ENCODE data around the gene APOOL.

APOOL gene

DNA sequence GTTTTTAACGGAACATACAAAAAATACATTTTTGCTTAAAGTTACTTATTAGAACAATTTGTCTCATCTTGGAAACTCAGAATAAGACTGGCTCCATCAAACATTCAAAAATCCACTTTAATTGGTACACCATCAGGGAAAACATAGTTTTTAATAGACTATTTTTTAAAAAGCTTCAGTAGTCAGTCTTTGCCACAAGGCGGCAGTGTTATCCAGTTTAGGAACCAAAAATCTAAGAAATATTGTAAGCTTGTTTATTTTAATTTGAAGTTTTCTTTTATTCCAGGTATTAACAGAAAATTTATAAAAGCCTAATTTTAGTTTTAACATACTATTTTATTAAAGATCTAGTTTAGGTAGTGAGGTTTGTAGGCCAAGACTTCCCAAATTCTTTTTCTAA, 107.7 kb downstream of the APOOL start:
- Mint-ChIP-seq H3K27ac (no peak overlapping the region), H3K4me3 (no peak overlapping the region), H3K36me3 (ENCODE audit: low read depth) (no peaks in the 10 kb centered on the region), H3K4me1 (ENCODE audit: low read depth) (peaks cover 5% of the 10 kb centered on the region), H3K9me3 (no peaks in the 10 kb centered on the region), H3K27me3 (no peaks in the 10 kb centered on the region)
- intact Hi-C loops (cut with micrococcal nuclease) = loop anchor here (10.0 kb wide), 1 partner anchor 433 kb away; no protein-coding TSS in a partner anchor

GRCh38 chrX:85112293-85112692, 108.6 kb downstream of the APOOL start:
- H3K27me3 Mint-ChIP-seq = no peaks in the 10 kb centered on the region
- no peak overlapping the region for H3K4me3 Mint-ChIP-seq
- no peak overlapping the region for H3K27ac Mint-ChIP-seq
- peaks cover 5% of the 10 kb centered on the region for H3K4me1 Mint-ChIP-seq (ENCODE audit: low read depth)
- H3K36me3 Mint-ChIP-seq (ENCODE audit: low read depth) = no peaks in the 10 kb centered on the region
- intact Hi-C loops (cut with micrococcal nuclease) = loop anchor here (10.0 kb wide), 1 partner anchor 433 kb away; no protein-coding TSS in a partner anchor
- no peaks in the 10 kb centered on the region for H3K9me3 Mint-ChIP-seq

DNA sequence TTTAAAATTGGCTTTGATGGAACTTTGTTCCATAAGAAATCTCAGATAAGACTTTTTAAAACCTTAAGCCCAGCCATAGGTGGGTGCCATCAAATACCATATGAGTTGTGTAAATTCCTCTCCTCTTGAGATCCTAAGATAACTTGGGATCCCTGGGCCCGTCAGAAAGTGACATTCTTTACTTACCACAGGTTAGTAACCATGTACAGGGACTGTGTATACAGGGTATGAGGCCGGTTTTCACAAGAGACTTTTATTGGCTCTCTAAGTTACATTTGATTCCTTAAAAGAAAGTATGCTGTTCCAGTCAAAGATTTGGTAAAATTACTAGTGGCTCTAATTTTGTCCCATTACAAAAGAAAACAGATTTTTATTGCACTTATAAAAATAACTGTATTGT, 110.1 kb downstream of the APOOL start:
- Mint-ChIP-seq H3K4me1 (ENCODE audit: low read depth) (peaks cover 5% of the 10 kb centered on the region), H3K4me3 (no peak overlapping the region), H3K36me3 (ENCODE audit: low read depth) (no peaks in the 10 kb centered on the region), H3K27ac (no peak overlapping the region), H3K9me3 (no peaks in the 10 kb centered on the region), H3K27me3 (no peaks in the 10 kb centered on the region)
- intact Hi-C loops (cut with micrococcal nuclease) = loop anchor here (10.0 kb wide), 1 partner anchor 431 kb away; no protein-coding TSS in a partner anchor

DNA sequence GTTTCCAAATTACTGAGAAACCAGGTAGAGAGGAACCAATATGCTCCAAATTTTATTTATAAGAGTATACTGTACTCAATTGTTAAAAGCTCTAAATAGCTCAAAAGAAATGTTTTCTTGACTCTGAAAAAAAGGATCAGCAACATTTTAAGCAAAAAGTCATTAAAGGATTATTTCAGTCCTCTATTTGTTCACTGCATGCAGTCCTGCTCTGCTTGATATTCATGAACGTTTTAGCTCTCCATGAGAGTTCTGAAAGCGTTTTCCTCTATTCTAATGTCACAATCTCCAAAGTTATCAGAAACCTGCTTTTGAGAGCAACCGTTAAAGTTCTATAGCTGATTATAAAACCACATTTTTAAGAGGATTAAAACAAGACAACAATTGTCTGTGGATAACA, 110.5 kb downstream of the APOOL start:
- Mint-ChIP-seq H3K4me1 (ENCODE audit: low read depth) (peaks cover 5% of the 10 kb centered on the region), H3K36me3 (ENCODE audit: low read depth) (no peaks in the 10 kb centered on the region), H3K27me3 (no peaks in the 10 kb centered on the region), H3K4me3 (no peak overlapping the region), H3K27ac (no peak overlapping the region), H3K9me3 (no peaks in the 10 kb centered on the region)
- intact Hi-C loops (cut with micrococcal nuclease) = loop anchor here (10.0 kb wide), 1 partner anchor 431 kb away; no protein-coding TSS in a partner anchor

GRCh38 chrX:85114776-85115175, 111.1 kb downstream of the APOOL start:
- no peaks in the 10 kb centered on the region for H3K27me3 Mint-ChIP-seq
- peaks cover 5% of the 10 kb centered on the region for H3K4me1 Mint-ChIP-seq (ENCODE audit: low read depth)
- no peaks in the 10 kb centered on the region for H3K36me3 Mint-ChIP-seq (ENCODE audit: low read depth)
- H3K9me3 Mint-ChIP-seq = no peaks in the 10 kb centered on the region
- H3K27ac Mint-ChIP-seq = no peak overlapping the region
- H3K4me3 Mint-ChIP-seq = no peak overlapping the region
- intact Hi-C loops (cut with micrococcal nuclease) = loop anchor here (10.0 kb wide), 1 partner anchor 430 kb away; no protein-coding TSS in a partner anchor

- Mint-ChIP-seq H3K9me3 (no peaks in the 10 kb centered on the region), H3K36me3 (ENCODE audit: low read depth) (no peaks in the 10 kb centered on the region), H3K27me3 (peaks cover 1% of the 10 kb centered on the region), H3K4me1 (ENCODE audit: low read depth) (peaks cover 5% of the 10 kb centered on the region), H3K27ac (no peak overlapping the region), H3K4me3 (no peak overlapping the region)
- intact Hi-C loops (cut with micrococcal nuclease) = loop anchor here (10.0 kb wide), 1 partner anchor 430 kb away; no protein-coding TSS in a partner anchor
Measured at GRCh38 chrX:85115252-85115651, 111.6 kb downstream of the APOOL start.

DNA sequence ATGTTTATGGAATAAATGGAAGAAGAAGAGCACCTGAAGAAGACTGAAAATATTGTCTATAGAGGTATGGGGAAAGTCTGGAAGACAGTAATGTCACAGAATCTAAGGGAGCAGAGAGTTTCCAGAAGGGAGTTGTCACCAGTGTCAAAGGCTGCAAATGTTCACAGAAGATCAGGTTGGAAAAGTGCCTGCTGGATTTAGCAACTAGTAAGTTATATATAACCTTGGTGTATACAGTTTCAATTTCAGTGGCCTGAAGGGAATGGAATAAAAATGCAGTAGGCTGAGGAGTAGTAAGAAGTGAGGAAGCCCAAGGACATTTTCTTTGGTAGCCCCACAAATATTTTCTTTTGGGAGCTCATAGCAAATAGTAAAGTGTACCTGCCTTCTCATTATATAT, 132.7 kb downstream of the APOOL start:
- Mint-ChIP-seq H3K27ac (no peak overlapping the region), H3K27me3 (no peaks in the 10 kb centered on the region), H3K36me3 (ENCODE audit: low read depth) (no peaks in the 10 kb centered on the region), H3K4me3 (no peak overlapping the region), H3K9me3 (no peaks in the 10 kb centered on the region), H3K4me1 (ENCODE audit: low read depth) (no peaks in the 10 kb centered on the region)
- intact Hi-C loops (cut with micrococcal nuclease) = no loop called here

- no peaks in the 10 kb centered on the region for H3K4me1 Mint-ChIP-seq (ENCODE audit: low read depth)
- no peak overlapping the region for H3K27ac Mint-ChIP-seq
- no peaks in the 10 kb centered on the region for H3K36me3 Mint-ChIP-seq (ENCODE audit: low read depth)
- no peaks in the 10 kb centered on the region for H3K9me3 Mint-ChIP-seq
- no peak overlapping the region for H3K4me3 Mint-ChIP-seq
- intact Hi-C loops (cut with micrococcal nuclease) = no loop called here
- no peaks in the 10 kb centered on the region for H3K27me3 Mint-ChIP-seq
Measured at GRCh38 chrX:85139422-85139821, 135.7 kb downstream of the APOOL start.

GRCh38 chrX:85140964-85141363, 137.3 kb downstream of the APOOL start:
- Mint-ChIP-seq H3K36me3 (ENCODE audit: low read depth) (no peaks in the 10 kb centered on the region), H3K4me3 (no peak overlapping the region), H3K27me3 (no peaks in the 10 kb centered on the region), H3K9me3 (no peaks in the 10 kb centered on the region), H3K27ac (no peak overlapping the region), H3K4me1 (ENCODE audit: low read depth) (no peaks in the 10 kb centered on the region)
- intact Hi-C loops (cut with micrococcal nuclease) = no loop called here
